MCF 10A (cell line): Measurements from ENCODE around the gene TENT4B. TPM values are rescaled to one million over a fixed set of nuclear protein-coding genes. Genes with fewer than 3 reads are reported as not detected.

Experiments used
- BruUV-seq: library from RNA; stranded (reverse); fragments of 400-500 nt; replicated peaks from 2 replicates; lab custom pipeline; 2021; lab: Mats Ljungman, UMichigan
- CTCF ChIA-PET: fragments of 300-600 bp; sonication (Branson Sonifier 250); formaldehyde crosslinking; extraction: SDS; loops from one replicate; lab custom pipeline; 2021; ENCODE audit warnings: antibody characterized with exemption, inconsistent platforms; lab: Yijun Ruan, JAX
- POLR2A ChIA-PET: fragments of 300-600, 350-650 bp; sonication (Branson Sonifier 250); formaldehyde crosslinking; extraction: SDS; loops from one replicate; lab custom pipeline; 2020; ENCODE audit warnings: antibody characterized with exemption, inconsistent platforms; lab: Yijun Ruan, JAX
- DNase-seq: peaks from one replicate; pipeline ENCODE4 v3.0.0-alpha.2; 2018; ENCODE audit not compliant: unreplicated experiment
- H3K27ac Mint-ChIP-seq: one replicate; pipeline ENCODE4 v1.8.0; 2022; ENCODE audit warnings: mild to moderate bottlenecking, low read depth, mixed read lengths; ENCODE audit not compliant: unreplicated experiment
- H3K27me3 Mint-ChIP-seq: one replicate; pipeline ENCODE4 v1.8.0; 2022; ENCODE audit warnings: mixed read lengths; ENCODE audit not compliant: insufficient read depth, unreplicated experiment
- H3K36me3 Mint-ChIP-seq: one replicate; pipeline ENCODE4 v1.8.0; 2022; ENCODE audit warnings: mild to moderate bottlenecking, moderate library complexity, mixed read lengths; ENCODE audit not compliant: insufficient read depth, unreplicated experiment
- H3K4me1 Mint-ChIP-seq: one replicate; pipeline ENCODE4 v1.8.0; 2022; ENCODE audit warnings: mixed read lengths; ENCODE audit not compliant: insufficient read depth, unreplicated experiment
- H3K4me3 Mint-ChIP-seq: one replicate; pipeline ENCODE4 v1.8.0; 2022; ENCODE audit warnings: mild to moderate bottlenecking, moderate library complexity, mixed read lengths; ENCODE audit not compliant: unreplicated experiment
- H3K9me3 Mint-ChIP-seq: one replicate; pipeline ENCODE4 v1.8.0; 2022; ENCODE audit warnings: mixed read lengths; ENCODE audit not compliant: unreplicated experiment
- CTCF ChIP-seq: fragments of 200-600 bp; IDR thresholded peaks from one replicate; pipeline ENCODE4 v1.8.0; 2022; ENCODE audit warnings: antibody characterized with exemption, mild to moderate bottlenecking; ENCODE audit not compliant: unreplicated experiment
- intact Hi-C: fragments of 100-400 bp; cut with micrococcal nuclease; formaldehyde crosslinking; loops from 2 replicates; pipeline ENCODE4 v1.14.1; 2022
- total RNA-seq: library from RNA; stranded (reverse); gene quantifications from 2 replicates; pipeline ENCODE4 v1.2.3, GENCODE V29; 2022

TENT4B gene
- total RNA-seq, 1 experiment from 2014 or later: 12.1 TPM

GRCh38 chr16:50137268-50137667 is 15.8 kb upstream of the TENT4B start:
- Mint-ChIP-seq H3K36me3 (no peaks in the 10 kb centered on the region), H3K27ac (no peak overlapping the region)
- CTCF ChIA-PET: interaction anchor here (0.6 kb wide), 1 partner anchor 9 kb away, joined by 3 read pairs; no protein-coding TSS in a partner anchor

GRCh38 chr16:50139580-50139979 is 13.5 kb upstream of the TENT4B start:
- Mint-ChIP-seq H3K4me1 (no peaks in the 10 kb centered on the region), H3K27me3 (no peaks in the 10 kb centered on the region), H3K36me3 (no peaks in the 10 kb centered on the region), H3K9me3 (no peaks in the 10 kb centered on the region), H3K4me3 (no peak overlapping the region), H3K27ac (no peak overlapping the region)
- intact Hi-C loops: no loop called here
- BruUV-seq: no TSS peak
- no peak for TF ChIP-seq CTCF
- ChIA-PET POLR2A (interaction anchor here (0.7 kb wide), 1 partner anchor 64 kb away, joined by 3 read pairs; no protein-coding TSS in a partner anchor), CTCF (no interaction called here)
- DNase-seq: no peak

More at GRCh38 chr16:50137268-50137667, 15.8 kb upstream of the TENT4B start:
- H3K27me3 Mint-ChIP-seq: no peaks in the 10 kb centered on the region
- TF ChIP-seq CTCF: no peak
- no TSS peak for BruUV-seq
- intact Hi-C loops: no loop called here
- POLR2A ChIA-PET: no interaction called here
- no peak overlapping the region for H3K4me3 Mint-ChIP-seq
- H3K9me3 Mint-ChIP-seq: no peaks in the 10 kb centered on the region
- no peak for DNase-seq
- no peaks in the 10 kb centered on the region for H3K4me1 Mint-ChIP-seq

DNA sequence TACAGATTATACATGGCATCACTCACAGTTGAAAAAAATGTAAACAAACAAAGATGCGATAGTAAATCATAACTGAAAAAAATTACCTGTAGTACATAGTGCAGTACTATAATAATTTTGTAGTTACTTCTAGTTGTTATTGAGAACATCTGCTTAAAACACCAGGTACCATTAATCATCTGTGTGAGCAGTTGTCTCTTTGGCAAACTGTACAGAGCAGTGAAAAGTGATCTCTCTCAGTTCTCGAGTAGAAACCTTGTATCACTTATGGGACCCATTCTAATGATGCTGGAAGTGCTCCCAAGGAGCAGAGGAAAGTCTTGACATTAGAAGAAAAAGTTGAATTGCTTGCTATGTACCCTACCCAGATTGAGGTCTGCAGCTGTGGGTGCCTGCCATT is 8.9 kb upstream of the TENT4B start:
- no peak for TF ChIP-seq CTCF
- CTCF ChIA-PET: no interaction called here
- POLR2A ChIA-PET: no interaction called here
- no peaks in the 10 kb centered on the region for H3K9me3 Mint-ChIP-seq
- H3K36me3 Mint-ChIP-seq: no peaks in the 10 kb centered on the region
- no peak for DNase-seq
- H3K4me1 Mint-ChIP-seq: no peaks in the 10 kb centered on the region
- no peak overlapping the region for H3K27ac Mint-ChIP-seq
- BruUV-seq: no TSS peak
- no peak overlapping the region for H3K4me3 Mint-ChIP-seq
- no peaks in the 10 kb centered on the region for H3K27me3 Mint-ChIP-seq
- intact Hi-C loops: no loop called here

GRCh38 chr16:50146479-50147435 is 6.3 kb upstream of the TENT4B start:
- ChIA-PET POLR2A (no interaction called here), CTCF (interaction anchor here (0.6 kb wide), 1 partner anchor 373 kb away, joined by 3 read pairs; no protein-coding TSS in a partner anchor)
- no peak overlapping the region for H3K27ac Mint-ChIP-seq
- no peaks in the 10 kb centered on the region for H3K9me3 Mint-ChIP-seq
- intact Hi-C loops: no loop called here
- no peak for TF ChIP-seq CTCF
- no peak for DNase-seq
- no peaks in the 10 kb centered on the region for H3K27me3 Mint-ChIP-seq
- no peak overlapping the region for H3K4me3 Mint-ChIP-seq
- no peaks in the 10 kb centered on the region for H3K36me3 Mint-ChIP-seq
- BruUV-seq: no TSS peak
- H3K4me1 Mint-ChIP-seq: no peaks in the 10 kb centered on the region
